Ovary (tissue), 3 donors: ENCODE measurements around the gene UBE2E3.

Experiments
- CTCF ChIP-seq, 3 donors: fragments of 450-650 bp in 2 of 3; fragments of 200-600 bp in 1 of 3; IDR thresholded peaks; one replicate each; pipeline versions ENCODE4 v1.5.1 to v1.8.0; 2016 to 2022; ENCODE audit warnings: antibody characterized with exemption in 3 of 3, mild to moderate bottlenecking in 1 of 3
- EP300 ChIP-seq: sonication (generic); formaldehyde crosslinking; IDR thresholded peaks from one replicate; pipeline ENCODE4 v1.6.1; 2017; ENCODE audit warnings: antibody characterized with exemption
- donor health status: DM: no; HTN: no; CAD: no.

DNA sequence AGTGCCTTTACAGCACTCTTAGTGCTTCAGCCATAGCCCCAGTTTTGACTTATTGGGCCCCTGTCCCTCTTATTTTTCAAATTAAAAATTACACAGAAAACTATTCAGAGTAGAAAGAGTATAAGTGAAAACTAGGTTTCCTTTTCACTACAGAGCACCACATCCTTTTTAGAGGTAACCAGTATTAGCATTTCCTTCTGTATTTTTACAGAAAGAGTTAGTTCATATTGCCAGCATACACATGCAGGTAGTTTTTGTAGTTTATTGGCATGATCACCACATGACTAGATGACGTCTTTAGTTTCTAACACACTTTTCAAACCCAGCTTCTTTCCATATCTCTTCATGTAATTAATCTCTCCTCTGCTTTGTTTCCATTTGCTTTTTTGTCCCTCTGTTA, 66.4 kb downstream of the UBE2E3 start:
- TF ChIP-seq CTCF (IDR thresholded peaks at IDR 0.05) (no peak), EP300 (no peak)
